HepG2 (cell line): Measurements from ENCODE around the gene PLEKHA3. TPM values are rescaled to one million over a fixed set of nuclear protein-coding genes. Genes with fewer than 3 reads are reported as not detected.
A peak's percentile ranks its signal among the peaks of the same experiment; 100 is the strongest.

ENCODE experiments used
- ATRX ChIP-seq: sonication (generic); formaldehyde crosslinking; IDR thresholded peaks from 2 replicates; pipeline ENCODE4 v1.4.0; 2020; ENCODE audit warnings: missing genetic modification reagents, borderline replicate concordance
- CCDC6 ChIP-seq: sonication (generic); formaldehyde crosslinking; IDR thresholded peaks from 2 replicates; pipeline ENCODE4 v1.8.1; 2022; ENCODE audit warnings: mild to moderate bottlenecking, missing genetic modification reagents, moderate library complexity
- CERS6 ChIP-seq: sonication (generic); formaldehyde crosslinking; IDR thresholded peaks from 2 replicates; pipeline ENCODE4 v1.5.0; 2020; ENCODE audit warnings: missing genetic modification reagents
- ERF ChIP-seq: IDR thresholded peaks from 2 replicates; pipeline ENCODE4 v1.6.1; 2018; ENCODE audit warnings: missing biosample characterization, missing genetic modification reagents
- MAFF ChIP-seq: IDR thresholded peaks from 2 replicates; pipeline ENCODE4 v1.6.1; 2011; ENCODE audit warnings: low read depth, low read length, improper control_type of control experiment
- MED1 ChIP-seq: sonication (generic); formaldehyde crosslinking; IDR thresholded peaks from 2 replicates; pipeline ENCODE4 v1.4.0; 2020; ENCODE audit warnings: missing genetic modification reagents
- MED8 ChIP-seq: sonication (generic); formaldehyde crosslinking; IDR thresholded peaks from 2 replicates; pipeline ENCODE4 v1.8.1; 2023; ENCODE audit warnings: mild to moderate bottlenecking, missing genetic modification reagents; ENCODE audit not compliant: insufficient replicate concordance
- MLXIP ChIP-seq: sonication (generic); formaldehyde crosslinking; IDR thresholded peaks from 2 replicates; pipeline ENCODE4 v1.9.0; 2021; ENCODE audit warnings: missing genetic modification reagents, borderline replicate concordance
- NFE2L1 ChIP-seq: sonication (generic); formaldehyde crosslinking; IDR thresholded peaks from 2 replicates; pipeline ENCODE4 v1.4.0; 2020; ENCODE audit warnings: missing genetic modification reagents, mild to moderate bottlenecking, borderline replicate concordance
- NFKBIZ ChIP-seq: IDR thresholded peaks from 2 replicates; pipeline ENCODE4 v1.6.1; 2018; ENCODE audit warnings: missing genetic modification reagents, missing compliant biosample characterization
- NR3C1 ChIP-seq: sonication (generic); formaldehyde crosslinking; IDR thresholded peaks from 2 replicates; pipeline ENCODE4 v1.4.0; 2020; ENCODE audit warnings: missing genetic modification reagents
- SNAI1 ChIP-seq: sonication (generic); formaldehyde crosslinking; IDR thresholded peaks from 2 replicates; pipeline ENCODE4 v1.5.0; 2020; ENCODE audit warnings: mild to moderate bottlenecking, missing genetic modification reagents, borderline replicate concordance
- TARDBP ChIP-seq: sonication (generic); formaldehyde crosslinking; IDR thresholded peaks from 2 replicates; pipeline ENCODE4 v1.8.0; 2022; ENCODE audit warnings: mild to moderate bottlenecking, missing genetic modification reagents
- TFDP1 ChIP-seq: IDR thresholded peaks from 2 replicates; pipeline ENCODE4 v1.6.1; 2016; ENCODE audit warnings: missing compliant biosample characterization, missing genetic modification reagents, borderline replicate concordance
- THAP11 ChIP-seq: IDR thresholded peaks from 2 replicates; pipeline ENCODE4 v1.6.1; 2016; ENCODE audit warnings: missing biosample characterization, missing genetic modification reagents
- ZBTB26 ChIP-seq: IDR thresholded peaks from 2 replicates; pipeline ENCODE4 v1.6.1; 2016; ENCODE audit warnings: missing compliant biosample characterization, missing genetic modification reagents, borderline replicate concordance
- ZFP37 ChIP-seq: sonication (generic); formaldehyde crosslinking; IDR thresholded peaks from 2 replicates; pipeline ENCODE4 v1.4.0; 2020; ENCODE audit warnings: missing genetic modification reagents, borderline replicate concordance
- ZNF121 ChIP-seq: sonication (generic); formaldehyde crosslinking; IDR thresholded peaks from 2 replicates; pipeline ENCODE4 v1.5.0; 2020; ENCODE audit warnings: mild to moderate bottlenecking, missing genetic modification reagents
- ZNF331 ChIP-seq: sonication (generic); formaldehyde crosslinking; IDR thresholded peaks from 2 replicates; pipeline ENCODE4 v1.4.0; 2020; ENCODE audit warnings: missing genetic modification reagents
- ZNF451 ChIP-seq: sonication (generic); formaldehyde crosslinking; IDR thresholded peaks from 2 replicates; pipeline ENCODE4 v1.5.0; 2020; ENCODE audit warnings: mild to moderate bottlenecking, missing genetic modification reagents
- ZNF639 ChIP-seq: conservative IDR thresholded peaks from 2 replicates; pipeline ENCODE4 v1.6.1; 2018; ENCODE audit warnings: missing genetic modification reagents
- ZNF782 ChIP-seq: sonication (generic); formaldehyde crosslinking; IDR thresholded peaks from 2 replicates; pipeline ENCODE4 v1.4.0; 2020; ENCODE audit warnings: missing genetic modification reagents, mild to moderate bottlenecking, borderline replicate concordance
- polyA plus RNA-seq, 8 experiments: library from polyadenylated mRNA; depleted of rRNA in 3 of 8; stranded (reverse) in 7 of 8; unstranded in 1 of 8; fragments of >200 nt; fragmentation: Illumina TruSeq in 4 of 8; extraction: Trizol in 4 of 8; gene quantifications; 2 replicates each; pipeline versions ENCODE4 v1.2.1 to v1.2.3, GENCODE V29; 2011 to 2016; ENCODE audit warnings: low read depth in 4 of 8, missing spikeins in 1 of 8, mixed read lengths in 1 of 8; ENCODE audit not compliant: insufficient read depth in 1 of 8
- total RNA-seq, 5 experiments: library from RNA; depleted of rRNA; stranded (reverse); fragments of >200 nt; fragmentation: Illumina TruSeq; extraction: Trizol; gene quantifications; 2 replicates each; pipeline ENCODE4 v1.2.3, GENCODE V29; 2016; ENCODE audit warnings: low read depth in 1 of 5

PLEKHA3 gene
- total and polyA plus RNA-seq, 2 of the 13 experiments (the other 11 are each of a cell fraction or from before 2014, with no cell fraction given) = 11.7 to 23.1 TPM

- TF ChIP-seq THAP11 (CRISPR knock-in tag) (peak; percentile 71), CERS6 (CRISPR knock-in tag) (no peak), CCDC6 (CRISPR knock-in tag) (peak; percentile 88), MLXIP (no peak; the same call in 1 of the 2 replicates), ZBTB26 (CRISPR knock-in tag) (no peak), ZNF121 (CRISPR knock-in tag) (no peak), NFE2L1 (CRISPR knock-in tag) (no peak), ZNF639 (peak; percentile 28; the same call in 1 of the 2 replicates), MED1 (CRISPR knock-in tag) (peak; percentile 54), SNAI1 (peak; percentile 43; the same call in 1 of the 2 replicates), NFKBIZ (no peak; the same call in 1 of the 2 replicates), NR3C1 (no peak), TARDBP (CRISPR knock-in tag) (no peak), MED8 (CRISPR knock-in tag) (peak; percentile 54), ZNF451 (CRISPR knock-in tag) (peak; percentile 74; the same call in 1 of the 2 replicates), ZNF782 (CRISPR knock-in tag) (no peak), MAFF (no peak), ZNF331 (CRISPR knock-in tag) (peak; percentile 75; the same call in 1 of the 2 replicates), ERF (CRISPR knock-in tag) (peak; percentile 58; the same call in 1 of the 2 replicates), TFDP1 (peak; percentile 65; the same call in 1 of the 2 replicates), ZFP37 (CRISPR knock-in tag) (no peak; the same call in 1 of the 2 replicates), ATRX (CRISPR knock-in tag) (no peak)
Observed at GRCh38 chr2:178480227-178481181, at the start of gene PLEKHA3 (continued).
